Upper lobe of left lung (tissue), 6 donors: ENCODE results near the gene DNAH8. TPM values are rescaled to one million over a fixed set of nuclear protein-coding genes. Genes with fewer than 3 reads are reported as not detected.

Source experiments
- ATAC-seq, 2 donors: fragments of 200-7000 bp; cut with Tn5 transposase; one replicate each; pipeline ENCODE4 v1.9.1; 2022; ENCODE audit warnings: mild to moderate bottlenecking in 2 of 2, moderate library complexity in 2 of 2; ENCODE audit not compliant: low FRiP score in 2 of 2
- DNase-seq, 2 donors: peaks; one replicate each; pipeline ENCODE4 v3.0.0-alpha.2; 2019 to 2020
- H3K27ac ChIP-seq, 4 donors: fragments of 200-600 bp; sonication (generic); one replicate each; pipeline ENCODE4 v1.5.1; 2016 to 2019
- H3K27me3 ChIP-seq, 4 donors: fragments of 200-600 bp; sonication (generic); one replicate each; pipeline ENCODE4 v1.5.1; 2017 to 2019
- H3K36me3 ChIP-seq, 4 donors: fragments of 200-600 bp; sonication (generic); one replicate each; pipeline ENCODE4 v1.5.1; 2016 to 2019
- H3K4me1 ChIP-seq, 4 donors: fragments of 200-600 bp; sonication (generic); one replicate each; pipeline ENCODE4 v1.5.1; 2018 to 2019
- H3K4me3 ChIP-seq, 4 donors: fragments of 200-600 bp; sonication (generic); one replicate each; pipeline ENCODE4 v1.5.1; 2017 to 2019; ENCODE audit warnings: mild to moderate bottlenecking in 2 of 4, moderate library complexity in 1 of 4
- H3K9me3 ChIP-seq, 4 donors: fragments of 200-600 bp; sonication (generic); one replicate each; pipeline ENCODE4 v1.5.1; 2018 to 2019
- EP300 ChIP-seq, 4 donors: sonication (generic); formaldehyde crosslinking; IDR thresholded peaks; one replicate each; pipeline ENCODE4 v1.5.1; 2017; ENCODE audit warnings: antibody characterized with exemption in 4 of 4, control low read depth in 2 of 4
- POLR2A ChIP-seq, 4 donors: fragments of 450-650 bp; IDR thresholded peaks; one replicate each; pipeline ENCODE4 v1.5.1; 2016 to 2017; ENCODE audit warnings: antibody characterized with exemption in 4 of 4, mild to moderate bottlenecking in 2 of 4
- POLR2AphosphoS5 ChIP-seq, 2 donors: sonication (generic); formaldehyde crosslinking; IDR thresholded peaks; one replicate each; pipeline ENCODE4 v1.5.1; 2017; ENCODE audit warnings: antibody characterized with exemption in 2 of 2
- WGBS, 2 donors: methylation state at CpG; one replicate each; pipeline ENCODE4 v1.1.5; 2017 to 2018; 5-methylcytosine and 5-hydroxymethylcytosine counted together
- total RNA-seq, 6 donors: library from RNA; depleted of rRNA in 4 of 6; stranded (reverse); fragments of >200 nt in 4 of 6; gene quantifications; one replicate each; pipeline versions ENCODE4 v1.1.0 to v1.2.1, GENCODE V29; 2016 to 2021
- TF ChIP-seq, protein P1 (sequence below), 6 experiments: fragments of 450-650 bp in 4 of 6; fragments of 200-600 bp in 2 of 6; sonication (generic) in 2 of 6; IDR thresholded peaks; one replicate each; pipeline ENCODE4 v1.5.1; 2016 to 2019; ENCODE audit warnings: antibody characterized with exemption in 6 of 6
- donor health status: DM: no; HTN: no; CAD: no; lungs with moderate emphysema.
- donor health status: DM: no; HTN: yes; CAD: no; lungs with severe emphysema.

Gene DNAH8
- total RNA-seq, 6 donors from 2014 or later = under 0.01 to 0.24 (median 0.15) TPM; not detected in 2

DNA sequence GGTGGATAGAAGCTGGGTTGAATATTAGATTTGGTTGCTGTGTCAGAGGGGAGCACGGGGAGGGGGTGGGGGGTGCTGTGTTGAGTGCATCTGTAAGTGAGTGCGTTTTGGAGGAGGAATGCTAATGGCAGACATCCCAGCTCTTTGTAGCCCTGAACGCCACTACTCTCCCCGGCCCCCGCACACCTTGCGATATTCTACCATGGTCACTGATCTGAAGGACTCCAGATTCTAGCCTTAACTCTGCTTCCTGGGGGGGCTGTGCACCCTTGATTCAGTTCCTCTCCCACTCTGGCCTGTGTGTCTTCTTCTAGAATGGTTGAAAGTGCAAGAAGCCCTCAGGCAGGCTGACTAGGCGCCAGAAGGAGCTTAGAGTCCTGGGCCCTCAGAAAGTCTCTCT is 340.6 kb downstream of the DNAH8 start:
- no peaks in the 10 kb centered on the region for H3K9me3 ChIP-seq
- H3K27ac ChIP-seq = no peak overlapping the region
- DNase-seq = no peak
- no peaks in the 10 kb centered on the region for H3K27me3 ChIP-seq
- TF ChIP-seq, protein P1, sequence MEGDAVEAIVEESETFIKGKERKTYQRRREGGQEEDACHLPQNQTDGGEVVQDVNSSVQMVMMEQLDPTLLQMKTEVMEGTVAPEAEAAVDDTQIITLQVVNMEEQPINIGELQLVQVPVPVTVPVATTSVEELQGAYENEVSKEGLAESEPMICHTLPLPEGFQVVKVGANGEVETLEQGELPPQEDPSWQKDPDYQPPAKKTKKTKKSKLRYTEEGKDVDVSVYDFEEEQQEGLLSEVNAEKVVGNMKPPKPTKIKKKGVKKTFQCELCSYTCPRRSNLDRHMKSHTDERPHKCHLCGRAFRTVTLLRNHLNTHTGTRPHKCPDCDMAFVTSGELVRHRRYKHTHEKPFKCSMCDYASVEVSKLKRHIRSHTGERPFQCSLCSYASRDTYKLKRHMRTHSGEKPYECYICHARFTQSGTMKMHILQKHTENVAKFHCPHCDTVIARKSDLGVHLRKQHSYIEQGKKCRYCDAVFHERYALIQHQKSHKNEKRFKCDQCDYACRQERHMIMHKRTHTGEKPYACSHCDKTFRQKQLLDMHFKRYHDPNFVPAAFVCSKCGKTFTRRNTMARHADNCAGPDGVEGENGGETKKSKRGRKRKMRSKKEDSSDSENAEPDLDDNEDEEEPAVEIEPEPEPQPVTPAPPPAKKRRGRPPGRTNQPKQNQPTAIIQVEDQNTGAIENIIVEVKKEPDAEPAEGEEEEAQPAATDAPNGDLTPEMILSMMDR (IDR thresholded peaks at IDR 0.05) = no peak
- TF ChIP-seq POLR2AphosphoS5 (IDR thresholded peaks at IDR 0.05) = no peak
- ATAC-seq = no peak
- H3K4me3 ChIP-seq = no peak overlapping the region
- H3K36me3 ChIP-seq = no peaks in the 10 kb centered on the region
- no peaks in the 10 kb centered on the region for H3K4me1 ChIP-seq
- 72 to 85% methylated on average over 5 to 7 of the region's 7 CpGs for WGBS, 2 donors

DNA sequence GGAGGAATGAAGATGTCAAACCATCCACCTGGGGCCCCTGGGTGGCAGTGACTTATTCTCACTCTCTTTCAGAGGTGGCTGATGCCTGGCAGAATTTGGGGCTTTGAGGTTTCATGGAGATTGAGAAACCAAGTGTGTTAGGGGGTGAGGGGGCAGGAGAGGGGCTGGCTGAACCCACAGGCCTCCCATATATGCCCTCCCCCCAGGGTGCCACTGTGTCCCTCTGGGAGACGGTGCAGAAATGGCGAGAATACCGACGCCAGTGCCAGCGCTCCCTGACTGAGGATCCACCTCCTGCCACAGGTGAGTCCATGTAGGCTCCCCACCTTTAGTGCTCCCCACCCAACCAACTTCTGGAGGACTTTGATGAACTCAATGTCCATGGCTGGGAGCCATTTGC is 341.1 kb downstream of the DNAH8 start:
- no peak overlapping the region for H3K27ac ChIP-seq
- DNase-seq (no peak), ATAC-seq (no peak)
- no peaks in the 10 kb centered on the region for H3K9me3 ChIP-seq
- no peak overlapping the region for H3K4me3 ChIP-seq
- 96 to 100% methylated on average over 5 of the region's 5 CpGs for WGBS, 2 donors
- TF ChIP-seq POLR2AphosphoS5 (IDR thresholded peaks at IDR 0.05) (no peak), POLR2A (IDR thresholded peaks at IDR 0.05) (no peak), EP300 (IDR thresholded peaks at IDR 0.05) (no peak)
- TF ChIP-seq, protein P1 (IDR thresholded peaks at IDR 0.05) = no peak
- H3K27me3 ChIP-seq = no peaks in the 10 kb centered on the region
- H3K36me3 ChIP-seq = no peaks in the 10 kb centered on the region
- H3K4me1 ChIP-seq = no peaks in the 10 kb centered on the region

DNA sequence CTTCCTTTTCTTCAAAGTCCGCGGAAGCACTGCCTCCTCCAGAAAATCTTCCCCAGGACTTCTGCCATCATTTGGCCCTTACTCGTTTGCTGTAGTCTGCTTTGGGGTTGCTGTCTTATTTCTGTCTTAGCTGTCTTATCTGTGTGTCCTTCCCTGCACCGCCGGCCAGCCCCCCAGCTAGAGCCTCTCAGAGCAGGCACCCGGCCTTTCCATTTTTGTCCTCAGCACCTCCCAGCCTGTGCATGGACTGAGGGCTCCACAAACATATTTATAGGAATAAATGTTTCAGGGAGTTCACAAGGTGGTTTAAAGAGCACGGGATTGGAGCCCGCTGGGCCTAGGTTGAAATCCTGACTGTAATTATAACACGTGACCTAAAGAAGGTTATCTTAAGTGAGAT is 341.6 kb downstream of the DNAH8 start:
- Histone ChIP-seq H3K36me3 (no peaks in the 10 kb centered on the region), H3K27me3 (no peaks in the 10 kb centered on the region), H3K4me1 (no peaks in the 10 kb centered on the region), H3K9me3 (no peaks in the 10 kb centered on the region), H3K4me3 (no peak overlapping the region), H3K27ac (no peak overlapping the region)
- 88 to 93% methylated on average over 9 of the region's 9 CpGs for WGBS, 2 donors
- no peak for TF ChIP-seq POLR2A (IDR thresholded peaks at IDR 0.05)
- no peak for TF ChIP-seq EP300 (IDR thresholded peaks at IDR 0.05)
- TF ChIP-seq, protein P1 (IDR thresholded peaks at IDR 0.05) = no peak
- no peak for TF ChIP-seq POLR2AphosphoS5 (IDR thresholded peaks at IDR 0.05)
- ATAC-seq (no peak), DNase-seq (no peak)

DNA sequence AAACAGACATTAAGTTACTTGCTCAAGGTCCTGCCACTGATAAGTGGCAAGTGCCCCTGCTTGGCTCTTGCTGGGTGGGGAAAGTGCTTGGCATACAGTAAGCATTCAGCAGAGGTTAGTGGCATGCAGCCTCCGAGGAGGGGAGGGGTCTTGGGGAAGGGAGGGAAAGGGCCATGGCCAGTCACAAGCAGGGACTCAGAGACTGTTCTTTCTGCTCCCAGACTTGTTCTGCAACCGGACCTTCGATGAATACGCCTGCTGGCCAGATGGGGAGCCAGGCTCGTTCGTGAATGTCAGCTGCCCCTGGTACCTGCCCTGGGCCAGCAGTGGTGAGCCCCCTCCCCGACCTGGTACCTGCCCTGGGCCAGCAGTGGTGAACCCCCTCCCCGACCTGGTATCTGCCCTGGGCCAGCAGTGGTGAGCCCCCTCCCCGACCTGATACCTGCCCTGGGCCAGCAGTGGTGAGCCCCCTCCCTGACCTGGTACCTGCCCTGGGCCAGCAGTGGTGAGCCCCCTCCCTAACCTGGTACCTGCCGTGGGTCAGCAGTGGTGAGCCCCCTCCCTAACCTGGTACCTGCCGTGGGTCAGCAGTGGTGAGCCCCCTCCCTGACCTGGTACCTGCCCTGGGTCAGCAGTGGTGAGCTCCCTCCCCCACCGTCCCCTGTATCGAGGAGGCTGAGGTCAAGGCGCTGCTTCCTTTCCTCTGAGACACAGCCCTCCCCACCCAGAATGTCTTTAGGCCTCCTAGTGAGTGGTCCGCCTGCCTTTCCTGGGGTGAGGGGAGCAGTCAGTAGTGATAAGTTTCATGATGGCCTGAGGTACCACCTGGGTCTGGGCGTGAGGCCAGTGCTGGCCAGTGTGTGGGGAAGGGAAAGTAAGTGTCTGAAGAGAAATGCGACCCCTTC is 342.4 kb downstream of the DNAH8 start:
- H3K36me3 ChIP-seq = no peaks in the 10 kb centered on the region
- ATAC-seq = no peak
- 70 to 79% methylated on average over 10 to 12 of the region's 17 CpGs for WGBS, 2 donors
- peak in 1 of 2 donors; percentile 46 for DNase-seq
- no peaks in the 10 kb centered on the region for H3K4me1 ChIP-seq
- H3K9me3 ChIP-seq = no peaks in the 10 kb centered on the region
- H3K4me3 ChIP-seq = no peak overlapping the region
- H3K27me3 ChIP-seq = no peaks in the 10 kb centered on the region
- TF ChIP-seq, protein P1 (IDR thresholded peaks at IDR 0.05) = no peak
- TF ChIP-seq POLR2A (IDR thresholded peaks at IDR 0.05) (no peak), POLR2AphosphoS5 (IDR thresholded peaks at IDR 0.05) (no peak), EP300 (IDR thresholded peaks at IDR 0.05) (no peak)
- H3K27ac ChIP-seq = no peak overlapping the region
